Thyroid gland (tissue), 4 donors: Measurements from ENCODE around the gene DNM2.

ENCODE experiments used
- POLR2A ChIP-seq, 2 donors: fragments of 450-650 bp; IDR thresholded peaks; one replicate each; pipeline ENCODE4 v1.6.1; 2017; ENCODE audit warnings: antibody characterized with exemption in 2 of 2, mild to moderate bottlenecking in 2 of 2, moderate library complexity in 1 of 2
- TF ChIP-seq, protein P1 (sequence below), 6 experiments: fragments of 200-600 bp in 3 of 6; fragments of 450-650 bp in 3 of 6; sonication (generic) in 3 of 6; IDR thresholded peaks; one replicate each; pipeline ENCODE4 v1.5.1; 2016 to 2019; ENCODE audit warnings: antibody characterized with exemption in 6 of 6, mild to moderate bottlenecking in 2 of 6, inconsistent platforms in 1 of 6, moderate library complexity in 1 of 6

DNA sequence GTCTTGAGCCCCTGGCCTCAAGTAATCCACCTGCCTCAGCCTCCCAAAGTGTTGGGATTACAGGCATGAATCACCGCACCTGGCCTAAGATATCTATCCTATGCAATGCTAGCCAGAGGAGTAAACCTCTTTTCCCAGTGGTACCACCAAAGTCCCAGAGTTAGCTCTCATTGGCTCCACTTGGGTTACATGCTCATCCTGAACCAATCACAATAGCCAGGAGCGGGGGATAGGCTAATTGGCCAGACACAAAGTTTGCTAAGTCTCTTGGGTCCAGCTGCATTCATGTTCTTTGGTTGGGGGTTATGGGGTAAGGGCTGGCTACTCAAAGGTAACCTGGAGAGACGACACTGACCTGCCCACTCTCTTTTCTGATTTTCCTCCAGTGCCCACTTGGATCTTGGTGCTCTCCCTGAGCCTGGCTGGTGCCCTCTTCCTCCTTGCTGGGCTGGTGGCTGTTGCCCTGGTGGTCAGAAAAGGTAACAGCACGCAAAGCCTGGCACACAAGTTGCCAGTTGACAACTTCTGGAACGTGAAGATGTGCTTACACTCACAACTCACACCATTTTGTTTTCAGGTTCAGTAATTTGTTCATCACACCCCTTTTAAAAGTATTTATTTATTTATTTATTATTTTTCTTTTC, 138.1 kb downstream of the DNM2 start:
- TF ChIP-seq, protein P1, sequence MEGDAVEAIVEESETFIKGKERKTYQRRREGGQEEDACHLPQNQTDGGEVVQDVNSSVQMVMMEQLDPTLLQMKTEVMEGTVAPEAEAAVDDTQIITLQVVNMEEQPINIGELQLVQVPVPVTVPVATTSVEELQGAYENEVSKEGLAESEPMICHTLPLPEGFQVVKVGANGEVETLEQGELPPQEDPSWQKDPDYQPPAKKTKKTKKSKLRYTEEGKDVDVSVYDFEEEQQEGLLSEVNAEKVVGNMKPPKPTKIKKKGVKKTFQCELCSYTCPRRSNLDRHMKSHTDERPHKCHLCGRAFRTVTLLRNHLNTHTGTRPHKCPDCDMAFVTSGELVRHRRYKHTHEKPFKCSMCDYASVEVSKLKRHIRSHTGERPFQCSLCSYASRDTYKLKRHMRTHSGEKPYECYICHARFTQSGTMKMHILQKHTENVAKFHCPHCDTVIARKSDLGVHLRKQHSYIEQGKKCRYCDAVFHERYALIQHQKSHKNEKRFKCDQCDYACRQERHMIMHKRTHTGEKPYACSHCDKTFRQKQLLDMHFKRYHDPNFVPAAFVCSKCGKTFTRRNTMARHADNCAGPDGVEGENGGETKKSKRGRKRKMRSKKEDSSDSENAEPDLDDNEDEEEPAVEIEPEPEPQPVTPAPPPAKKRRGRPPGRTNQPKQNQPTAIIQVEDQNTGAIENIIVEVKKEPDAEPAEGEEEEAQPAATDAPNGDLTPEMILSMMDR (IDR thresholded peaks at IDR 0.05): peak in 5 of 6 experiments; percentile 15 to 54 (median 25)
- TF ChIP-seq POLR2A (IDR thresholded peaks at IDR 0.05): no peak
